Stromal cell of bone marrow (primary cell): ENCODE data around the gene CALHM1.
"Not testable (repeated sequence)": the region's sequence is repeated elsewhere in the genome, so short reads cannot be mapped to it uniquely, and the experiment has no call there.

ENCODE experiments used
- DNase-seq: peaks from one replicate; pipeline ENCODE4 v3.0.0-alpha.2; 2012; ENCODE audit warnings: low read depth

CALHM1 gene

DNA sequence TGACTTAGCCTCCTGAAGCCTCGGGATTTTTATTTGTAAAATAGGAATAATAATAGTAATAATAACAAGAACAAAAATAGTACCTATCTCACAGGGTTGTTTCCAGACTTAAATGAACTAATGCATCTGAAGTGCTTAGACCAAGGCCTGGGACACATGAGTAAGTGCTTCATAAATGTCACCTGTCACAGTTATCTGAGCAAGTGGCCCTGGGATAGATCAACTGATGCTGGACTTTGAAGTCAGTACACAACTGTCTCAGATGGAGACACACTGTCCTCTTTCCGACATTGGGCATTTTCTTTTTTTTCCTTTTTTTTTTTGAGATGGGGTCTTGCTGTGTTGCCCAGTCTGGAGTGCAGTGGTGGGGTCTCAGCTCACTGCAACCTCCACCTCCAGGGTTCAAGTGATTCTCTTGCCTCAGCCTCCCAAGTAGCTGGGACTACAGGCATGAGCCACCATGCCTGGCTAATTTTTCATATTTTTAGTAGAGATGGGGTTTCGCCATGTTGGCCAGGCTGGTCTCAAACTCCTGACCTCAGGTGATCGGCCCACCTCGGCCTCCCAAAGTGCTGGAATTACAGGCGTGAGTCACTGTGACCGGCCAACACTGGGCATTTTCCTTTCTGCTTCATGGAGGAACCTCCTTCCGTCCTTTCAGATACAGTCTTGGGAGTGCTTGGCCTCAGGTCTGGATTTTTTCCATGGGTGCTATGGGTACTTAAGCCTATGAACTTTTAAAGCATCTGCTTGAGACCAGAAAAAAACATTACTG lies 28.1 kb upstream of the CALHM1 start:
- not testable (repeated sequence) for DNase-seq

DNA sequence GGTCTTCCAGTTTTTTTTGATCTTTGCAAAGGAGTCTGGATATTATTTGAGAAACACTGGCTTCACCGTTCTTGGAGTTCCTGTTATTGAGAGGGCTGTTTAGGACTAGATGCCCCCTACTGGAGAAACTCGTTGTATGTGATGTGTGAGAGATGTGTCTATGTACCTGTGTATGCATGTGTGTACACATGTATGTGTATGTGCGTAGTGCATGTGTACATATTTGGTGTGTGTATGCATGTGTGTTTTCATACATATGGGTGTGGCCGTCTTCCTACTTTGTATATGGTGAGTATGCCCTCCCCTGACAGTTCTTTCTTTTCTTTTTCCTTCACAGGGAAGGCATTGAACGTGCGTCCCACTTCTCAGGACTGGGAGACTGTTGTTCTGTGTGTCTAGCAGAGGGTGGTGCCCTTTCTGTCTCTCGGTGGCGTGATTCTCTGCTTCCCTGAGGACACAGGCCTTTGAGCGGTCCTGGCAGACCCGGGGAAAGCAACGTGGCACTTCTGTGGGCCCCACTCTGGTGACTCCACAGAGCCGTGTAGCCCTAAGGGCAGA lies 23.4 kb upstream of the CALHM1 start:
- DNase-seq = peak; percentile 64

DNA sequence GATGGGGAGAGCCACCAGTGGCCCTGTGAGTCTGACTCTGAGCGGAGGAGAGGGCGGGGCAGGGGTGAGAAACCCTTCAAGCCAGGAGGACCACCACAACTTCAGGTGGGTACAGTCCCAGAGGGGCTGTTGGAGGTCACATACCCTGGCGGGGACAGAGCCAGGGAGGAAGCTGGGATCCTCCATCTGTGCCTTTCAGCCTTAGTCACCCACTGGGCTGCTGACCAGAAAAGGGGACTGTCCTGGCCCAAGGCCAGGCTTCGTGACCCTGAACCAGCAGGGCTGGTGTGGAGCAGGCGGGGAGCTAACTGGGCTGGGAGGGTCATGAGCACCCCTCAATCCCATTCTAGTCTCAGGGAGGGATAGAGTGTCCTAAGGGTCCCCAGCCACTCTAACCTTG lies 21.8 kb upstream of the CALHM1 start:
- DNase-seq = no peak

DNA sequence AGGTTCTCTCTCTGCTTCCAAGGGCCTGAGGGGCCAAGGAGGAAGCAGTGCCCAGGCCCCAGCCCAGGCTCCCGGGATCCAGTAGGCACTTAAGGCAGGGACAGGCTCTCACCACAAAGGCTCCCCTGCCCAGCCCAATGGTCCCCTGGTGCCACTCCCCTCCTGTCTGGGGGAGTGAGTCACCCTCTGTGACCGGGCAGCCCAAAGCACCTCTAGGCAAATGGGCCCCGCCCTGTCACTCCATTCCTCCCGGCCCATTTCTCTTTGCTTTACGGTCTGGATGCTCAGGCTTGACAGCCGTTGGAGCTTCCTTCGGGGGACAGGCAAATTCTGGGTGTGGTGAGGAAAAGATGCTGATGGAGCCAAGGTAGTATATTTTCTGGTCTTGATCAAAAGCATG lies 20.4 kb upstream of the CALHM1 start, which contains the start of gene CALHM3:
Gene CALHM3 (minus strand): TSS at position 106 of the 400 bp plus-strand sequence. CDS start 208 bp downstream, outside the sequence.
- no peak for DNase-seq

DNA sequence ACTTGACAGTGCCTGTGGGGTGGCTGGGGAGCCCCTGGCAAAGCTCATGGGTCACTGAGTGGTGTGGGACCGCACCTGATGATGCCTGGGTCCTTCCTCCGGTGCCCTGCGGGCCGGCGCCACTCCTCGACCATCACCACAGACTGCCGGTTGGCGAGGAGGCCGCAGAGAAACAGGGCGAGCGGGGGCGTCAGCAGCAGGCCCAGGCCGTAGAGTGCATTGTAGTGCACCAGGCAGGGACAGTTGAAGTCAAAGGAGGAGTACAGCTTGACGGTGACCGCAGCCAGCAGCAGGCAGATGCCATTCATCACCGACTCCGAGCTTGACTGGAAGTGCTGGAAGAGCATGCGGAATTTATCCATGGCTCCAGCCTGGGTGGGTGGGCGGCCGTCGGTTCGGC lies 20.0 kb upstream of the CALHM1 start:
- no peak for DNase-seq

DNA sequence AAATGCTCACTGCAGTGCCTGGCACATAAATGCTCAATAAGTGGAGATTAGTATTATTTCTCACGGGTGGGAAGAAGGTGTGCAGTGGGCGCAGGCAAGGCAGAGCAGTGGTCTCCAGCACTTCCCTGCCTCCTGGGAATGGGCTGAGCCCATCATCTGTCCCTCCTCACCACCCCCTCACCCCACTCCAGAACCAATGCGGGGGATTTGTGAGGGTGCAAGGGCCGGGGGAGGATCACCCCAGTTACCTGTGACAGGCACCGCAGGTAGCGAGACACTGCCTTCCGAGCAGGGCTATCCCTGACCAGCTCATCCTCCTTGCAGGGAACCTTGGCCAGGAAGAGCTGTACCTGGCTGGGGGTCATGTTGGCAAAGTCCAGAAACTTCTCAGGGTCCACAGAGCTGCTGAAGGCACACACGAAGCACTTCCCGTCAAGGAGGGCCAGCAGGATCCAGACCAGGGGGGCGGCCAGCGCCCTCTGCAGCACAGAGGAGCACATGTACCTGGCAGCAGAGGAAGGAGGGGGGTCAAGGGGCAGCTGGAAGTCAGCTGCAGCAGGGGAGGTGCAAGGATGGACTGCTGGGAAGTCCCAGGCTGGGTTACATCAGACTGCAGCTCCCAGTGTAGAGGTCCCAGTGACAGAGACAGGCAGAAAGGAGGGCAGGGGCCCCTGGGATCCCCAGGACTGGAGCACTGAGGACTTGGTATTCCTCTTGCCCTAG lies 17.5 kb upstream of the CALHM1 start:
- DNase-seq = no peak

DNA sequence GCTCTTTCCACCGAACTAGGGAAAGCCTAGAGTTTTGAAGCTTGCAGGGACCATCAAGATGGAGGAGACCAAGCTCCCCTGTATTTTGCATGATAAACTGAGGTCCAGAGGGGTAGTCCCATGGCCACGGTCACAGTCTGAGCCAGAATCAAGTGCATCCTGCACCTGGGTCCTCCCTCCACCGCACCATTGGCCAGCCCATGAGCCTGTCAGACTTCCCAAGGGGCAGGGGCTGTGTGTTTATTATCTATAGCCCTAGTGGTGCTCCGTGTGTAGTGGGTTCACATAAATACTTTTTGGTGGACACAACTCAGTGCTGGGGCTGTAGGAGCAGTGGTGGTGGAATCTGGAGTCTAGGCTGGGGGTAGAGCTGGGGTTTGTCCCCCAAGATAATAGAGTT lies 16.7 kb upstream of the CALHM1 start:
- no peak for DNase-seq

DNA sequence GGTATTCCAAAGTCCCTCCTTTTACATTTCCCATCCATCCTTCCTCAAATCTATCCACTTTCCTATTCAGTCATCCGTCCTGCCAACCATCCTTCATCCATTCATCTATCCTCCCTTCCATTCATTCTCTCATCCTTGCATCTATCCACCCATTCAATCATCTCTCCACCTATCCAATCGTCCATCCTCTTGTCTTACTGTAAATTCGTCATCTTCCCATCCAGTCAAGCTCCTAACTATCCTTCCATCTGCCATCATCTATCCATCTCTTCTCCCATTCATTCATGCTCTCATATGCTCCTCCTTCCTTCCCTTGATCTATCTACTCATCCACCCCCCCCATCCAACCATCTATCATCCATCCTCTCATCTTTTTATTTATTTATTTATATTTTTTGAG lies 15.4 kb upstream of the CALHM1 start:
- no peak for DNase-seq

DNA sequence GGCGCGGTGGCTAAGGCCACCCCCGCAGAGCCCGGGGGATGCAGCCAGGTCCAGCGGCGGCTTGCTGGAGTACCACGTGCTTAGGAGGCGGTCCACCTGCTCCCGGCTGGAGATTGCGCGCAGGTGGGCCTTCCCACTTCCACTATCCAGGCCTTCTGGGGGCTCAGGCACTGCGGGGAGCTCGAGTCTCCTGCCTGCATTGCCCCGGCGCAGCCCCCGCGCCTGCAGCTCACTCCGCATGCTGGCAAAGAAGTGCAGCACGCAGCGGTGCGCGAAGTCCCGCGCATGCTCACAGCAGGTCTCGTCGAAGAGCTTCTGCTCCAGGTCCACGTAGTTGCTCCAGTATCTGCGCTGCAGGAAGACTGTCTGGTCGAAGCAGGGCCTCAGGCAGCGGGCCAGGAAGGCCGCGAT lies 14.6 kb upstream of the CALHM1 start:
- DNase-seq = no peak

DNA sequence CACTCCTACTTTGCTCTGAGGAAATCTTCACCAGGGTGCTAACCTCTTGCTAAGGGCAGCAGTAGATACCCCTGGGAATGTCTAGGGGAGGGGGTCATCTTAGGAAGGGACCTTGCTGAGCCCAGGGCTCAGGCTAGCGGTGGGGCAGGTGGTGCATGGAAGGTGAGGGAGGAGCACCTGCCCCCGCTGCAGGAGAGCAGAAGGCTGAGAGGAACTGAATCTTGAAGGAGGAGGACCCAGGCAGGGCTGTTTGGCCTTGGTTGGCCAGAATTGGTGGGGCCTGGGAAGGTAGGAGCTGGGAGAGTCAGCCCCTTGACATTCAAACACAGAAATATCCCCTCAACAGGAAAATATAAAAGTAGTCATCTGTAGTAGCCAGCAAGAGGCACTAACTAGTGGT lies 13.3 kb upstream of the CALHM1 start:
- DNase-seq = no peak

DNA sequence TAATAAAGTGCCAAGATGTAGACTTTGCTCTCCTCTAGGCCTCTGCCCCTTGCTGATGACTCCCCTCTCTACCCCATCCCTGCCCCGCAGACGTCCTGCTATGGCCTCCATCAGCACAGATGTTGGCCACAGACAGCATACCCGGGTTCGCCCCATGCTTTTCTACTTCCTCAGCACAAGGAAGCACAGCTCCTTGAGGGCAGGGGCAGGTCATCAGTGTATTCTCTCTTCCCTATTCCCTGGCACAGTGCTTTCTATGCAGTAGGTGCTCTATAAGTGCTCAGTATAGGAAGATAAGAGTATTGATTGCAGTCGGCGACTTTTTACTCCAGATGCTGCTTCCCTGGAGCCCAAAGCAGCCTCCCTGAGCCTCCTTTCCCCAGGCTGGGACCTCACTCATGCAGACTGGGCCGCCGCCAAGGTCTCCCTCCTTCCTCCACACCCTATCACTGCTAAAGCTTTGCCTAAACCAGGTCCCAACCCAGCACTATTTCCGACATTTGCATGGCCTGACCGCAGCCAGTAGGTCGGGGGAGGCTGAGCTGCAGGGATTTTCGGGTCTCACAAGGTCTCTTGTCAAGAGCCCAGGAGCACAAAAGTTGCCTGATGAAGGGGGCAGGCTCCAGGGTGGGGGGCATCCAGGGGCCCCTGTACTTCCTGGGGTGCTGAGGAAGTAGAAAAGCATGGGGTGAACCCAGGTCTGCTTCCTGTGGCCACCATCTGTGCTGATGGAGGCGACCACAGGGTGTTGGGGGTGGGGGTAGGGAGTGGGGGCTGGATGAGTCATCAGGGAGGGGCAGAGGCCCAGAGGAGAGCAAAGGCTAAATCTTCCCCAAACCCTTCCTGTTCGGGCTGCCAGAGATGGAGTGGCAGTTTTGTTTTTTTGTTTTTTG lies 12.3 kb upstream of the CALHM1 start:
- DNase-seq = no peak

DNA sequence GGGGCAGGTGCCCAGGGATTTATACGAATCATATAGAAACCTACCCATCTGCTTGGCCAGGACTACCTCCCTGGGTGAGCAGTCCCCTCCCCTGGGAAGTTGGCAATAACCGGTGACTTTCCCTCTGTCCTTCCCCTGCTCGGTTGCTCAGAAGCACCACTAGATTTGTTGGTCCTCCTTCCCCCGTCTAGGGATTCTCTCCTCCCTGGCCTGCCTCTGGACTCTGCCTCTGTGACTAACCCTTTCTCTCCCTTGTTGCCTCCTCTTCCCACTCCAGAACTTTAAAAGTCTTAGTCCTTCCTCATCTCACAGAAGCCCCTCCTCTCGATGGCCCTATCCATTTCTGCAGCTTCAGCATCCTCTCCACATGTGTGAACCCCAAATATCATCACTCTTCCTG lies 10.5 kb upstream of the CALHM1 start:
- DNase-seq = no peak

DNA sequence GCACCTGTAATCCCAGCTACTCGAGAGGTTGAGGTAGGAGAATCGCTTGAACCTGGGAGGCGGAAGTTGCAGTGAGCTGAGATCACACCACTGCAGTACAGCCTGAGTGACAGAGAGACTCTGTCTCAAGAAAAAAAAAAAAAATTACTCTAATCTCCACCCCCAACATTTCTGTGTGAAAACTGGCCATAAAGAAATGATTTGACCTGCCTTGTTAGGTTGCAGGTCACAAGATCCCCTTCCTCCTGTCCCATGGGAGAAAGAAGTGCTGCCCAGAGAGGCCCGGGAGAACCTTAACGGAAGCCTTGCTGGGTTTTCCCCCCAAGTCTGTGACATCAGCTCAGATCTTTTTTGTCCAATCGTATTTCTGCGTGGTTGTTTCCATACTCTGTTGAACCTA lies 8.7 kb upstream of the CALHM1 start:
- DNase-seq = no peak

DNA sequence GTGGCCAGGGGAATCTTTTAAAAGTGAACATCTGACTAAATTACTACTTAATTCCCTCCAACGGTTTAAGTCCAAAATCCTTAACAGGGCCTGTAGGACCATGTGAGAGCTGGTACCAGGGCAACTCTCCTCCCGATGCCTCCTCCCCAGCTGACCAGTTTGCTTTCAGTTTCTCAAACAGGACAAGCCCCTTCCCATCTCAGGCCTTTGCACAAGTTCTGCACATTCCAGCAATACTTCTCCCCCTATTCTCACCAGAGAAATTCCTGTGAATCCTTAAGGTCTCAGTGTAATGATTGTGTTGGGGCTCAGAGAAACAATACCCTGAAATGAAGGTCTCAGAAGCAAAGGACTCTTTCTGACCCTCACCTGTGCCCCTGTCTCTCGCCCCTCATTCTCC lies 8.0 kb upstream of the CALHM1 start:
- DNase-seq = no peak

DNA sequence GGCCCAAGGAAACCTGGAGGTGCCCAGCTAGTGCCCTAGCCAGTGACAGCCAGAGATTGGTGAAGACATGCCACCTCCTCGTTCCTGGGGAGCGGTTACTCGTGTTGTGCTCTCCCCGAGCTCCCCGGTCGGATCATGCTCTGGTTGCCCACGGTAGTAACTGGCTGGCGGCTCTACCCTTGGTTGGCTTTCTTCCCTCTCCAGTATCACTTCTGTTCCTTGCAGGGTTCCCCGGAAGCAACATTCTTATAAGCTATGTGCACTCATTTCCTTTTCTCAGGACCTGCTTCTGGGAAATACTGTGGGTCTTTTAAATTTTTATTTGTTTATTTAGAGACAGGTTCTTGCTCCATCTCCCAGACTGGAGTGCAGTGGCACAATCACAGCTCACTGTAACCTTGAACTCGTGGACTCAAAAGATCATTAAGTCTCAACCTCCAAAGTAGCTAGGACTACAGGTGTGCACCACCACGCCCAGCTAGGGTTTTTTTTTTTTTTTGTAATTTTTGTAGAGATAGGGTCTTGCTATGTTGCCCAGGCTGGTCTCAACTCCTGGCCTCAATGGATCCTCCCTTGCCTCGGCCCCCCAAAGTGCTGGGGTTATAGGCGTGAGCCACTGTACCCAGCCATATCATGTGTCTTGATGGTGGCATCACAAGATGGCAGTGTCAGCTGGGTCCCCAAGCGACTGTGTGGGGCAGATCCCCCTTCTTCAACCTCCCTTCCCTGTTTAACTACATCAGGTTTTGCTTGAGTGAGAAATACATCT lies 6.9 kb upstream of the CALHM1 start:
- DNase-seq = no peak

DNA sequence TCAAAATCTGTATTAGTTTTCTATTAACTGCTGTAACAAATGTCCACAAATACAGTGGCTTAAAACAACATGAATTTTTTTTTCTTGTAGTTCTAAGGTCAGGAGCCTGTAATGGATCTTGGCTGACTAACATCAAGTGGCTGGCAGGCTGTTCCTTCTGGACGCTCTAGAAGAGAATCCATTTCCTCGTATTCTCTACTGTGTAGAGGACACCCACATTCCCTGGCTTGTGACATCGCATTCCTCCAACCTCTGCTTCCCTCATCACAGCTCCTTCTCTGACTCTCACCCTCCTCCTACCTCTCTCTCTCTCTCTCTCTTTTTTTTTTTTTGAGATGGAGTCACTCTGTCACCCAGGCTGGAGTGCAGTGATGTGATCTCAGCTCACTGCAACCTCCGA lies 4.8 kb upstream of the CALHM1 start:
- no peak for DNase-seq

DNA sequence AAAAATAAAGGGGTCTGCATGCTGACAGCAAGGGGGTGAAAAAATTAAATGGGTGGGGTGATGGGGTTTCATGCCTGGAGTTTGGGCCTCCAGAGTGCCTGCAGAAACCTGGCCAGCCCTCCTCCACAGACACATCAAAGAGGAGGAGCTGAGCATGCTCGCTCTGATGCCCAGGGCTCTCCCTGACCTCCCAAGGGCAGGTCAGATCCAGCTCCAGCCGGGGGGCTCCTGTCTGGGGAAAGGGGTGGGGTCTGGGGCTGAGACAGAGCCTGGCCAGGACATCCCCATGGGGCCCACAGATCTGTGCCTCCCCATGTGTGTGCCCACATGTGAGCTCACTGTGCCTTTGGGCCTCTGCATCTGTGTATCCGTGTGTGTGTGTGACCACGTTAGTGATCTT lies 915 bp upstream of the CALHM1 start:
- no peak for DNase-seq

DNA sequence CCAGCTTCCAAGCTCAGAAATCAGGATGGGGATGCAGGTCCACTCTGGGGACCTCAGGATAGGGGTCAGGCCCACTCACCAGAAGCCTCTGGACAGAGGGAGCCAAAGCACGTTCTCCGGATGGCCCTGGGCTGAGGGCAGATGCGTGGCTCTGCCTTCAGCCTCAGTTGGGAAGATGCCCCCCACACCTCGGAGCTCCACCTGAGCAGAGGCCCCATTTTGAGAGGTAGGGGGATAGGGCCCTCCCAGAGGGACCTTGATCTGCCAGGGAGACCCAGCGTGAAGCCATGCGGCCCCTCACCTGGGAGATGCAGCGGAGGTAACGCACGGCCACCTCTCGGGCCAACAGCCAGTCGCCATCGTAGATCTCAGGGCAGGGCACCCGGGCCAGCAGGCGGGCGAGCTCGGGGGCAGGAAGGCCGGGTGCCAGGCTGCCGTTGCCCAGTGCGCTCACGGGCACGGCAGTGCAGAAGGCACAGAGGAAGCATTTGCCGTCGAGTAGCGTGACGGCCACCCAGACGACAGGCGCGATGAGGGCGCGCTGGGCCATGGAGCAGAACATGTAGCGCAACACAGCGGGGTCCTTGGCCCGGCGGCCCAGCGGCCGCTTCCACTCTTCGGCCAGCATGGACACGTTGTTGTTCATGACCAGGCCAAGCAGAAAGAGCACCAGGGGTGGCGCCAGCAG lies 660 bp downstream of the CALHM1 start:
- no peak for DNase-seq

DNA sequence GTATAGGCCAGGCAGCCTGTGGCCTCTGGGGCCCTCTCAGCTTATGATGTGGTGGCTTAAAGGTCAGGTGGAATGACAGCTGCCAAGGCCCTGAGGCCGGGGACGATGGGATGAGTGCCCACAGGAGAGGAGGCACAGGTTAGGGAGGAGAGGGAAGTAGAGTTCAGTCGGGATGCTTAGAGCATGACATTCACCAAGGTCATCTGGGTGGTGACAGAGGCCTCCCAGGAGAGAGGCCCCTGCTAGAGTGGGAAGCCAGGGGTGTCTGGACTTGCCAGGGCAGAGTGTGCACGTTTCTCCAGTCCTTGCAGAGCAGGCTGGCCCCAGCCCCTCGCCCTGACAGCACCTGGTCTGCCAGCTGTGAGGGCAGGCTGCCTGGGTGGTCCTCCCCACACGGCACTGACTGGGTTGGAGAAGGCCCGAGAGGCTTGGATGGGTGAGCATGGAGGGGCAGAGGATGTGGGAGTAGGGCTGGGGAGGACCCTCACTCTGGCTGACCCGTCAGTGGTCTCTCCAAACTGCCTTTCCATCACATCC lies 1.5 kb downstream of the CALHM1 start:
- DNase-seq = no peak

DNA sequence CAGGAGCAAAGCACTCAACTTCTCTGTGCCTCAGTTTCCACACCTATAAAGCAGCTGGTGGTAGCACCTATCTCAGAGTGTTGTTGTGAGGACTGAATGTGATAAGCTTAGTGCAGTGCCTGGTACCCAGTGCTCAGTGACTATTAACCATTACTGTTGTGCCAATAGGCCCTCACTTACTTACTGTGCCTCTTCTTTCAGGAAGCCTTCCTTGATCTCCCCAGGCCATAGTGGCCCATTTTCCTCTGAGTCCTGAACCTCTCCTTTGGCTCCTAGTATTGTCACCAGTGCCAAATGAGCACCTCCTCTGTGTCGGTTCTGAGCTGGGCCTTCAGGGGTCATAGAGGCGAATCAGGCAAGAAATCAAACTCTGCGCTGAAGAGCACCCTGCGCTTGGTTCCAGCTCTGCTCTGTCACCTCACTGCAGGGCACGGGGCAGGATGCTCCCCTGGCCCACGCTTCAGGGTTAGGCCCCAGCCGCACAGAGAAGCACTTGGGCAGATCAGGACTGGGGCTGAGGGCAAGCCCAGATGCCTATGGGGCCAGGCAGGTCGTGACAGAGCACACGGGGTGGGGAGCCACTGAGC lies 2.5 kb downstream of the CALHM1 start:
- no peak for DNase-seq
